GM13977 (cell line): ENCODE data around the gene CSF3R.
"Not testable (repeated sequence)": the region's sequence is repeated elsewhere in the genome, so short reads cannot be mapped to it uniquely, and the experiment has no call there.

Experiments
- DNase-seq: peaks from one replicate; pipeline ENCODE4 v3.0.0; 2012; ENCODE audit warnings: low spot score
- CTCF ChIP-seq: IDR thresholded peaks from 2 replicates; pipeline ENCODE4 v1.5.1; 2012; ENCODE audit warnings: mild to moderate bottlenecking, control low read depth; ENCODE audit not compliant: insufficient read depth; ENCODE audit errors: extremely low read depth, missing control alignments
- in situ Hi-C: fragments of 300-500 bp; cut with MboI; formaldehyde crosslinking; loops from one replicate; pipeline ENCODE4 v1.12.0; 2022; ENCODE audit warnings: low sequenced_read_pairs, low pct_unique_long_range_greater_than_20kb, mixed read lengths, inconsistent platforms; ENCODE audit not compliant: unreplicated experiment

The CSF3R gene

GRCh38 chr1:36506276-36506920, 23.7 kb upstream of the CSF3R start:
- DNase-seq: no peak
- in situ Hi-C loops: no loop called here
- no peak for TF ChIP-seq CTCF

- DNase-seq: no peak
- in situ Hi-C loops: no loop called here
- TF ChIP-seq CTCF: no peak
These were observed 21.0 kb upstream of the CSF3R start for GRCh38 chr1:36503733-36504132.

GRCh38 chr1:36503159-36503558, 20.4 kb upstream of the CSF3R start:
- in situ Hi-C loops: no loop called here
- no peak for TF ChIP-seq CTCF

DNA sequence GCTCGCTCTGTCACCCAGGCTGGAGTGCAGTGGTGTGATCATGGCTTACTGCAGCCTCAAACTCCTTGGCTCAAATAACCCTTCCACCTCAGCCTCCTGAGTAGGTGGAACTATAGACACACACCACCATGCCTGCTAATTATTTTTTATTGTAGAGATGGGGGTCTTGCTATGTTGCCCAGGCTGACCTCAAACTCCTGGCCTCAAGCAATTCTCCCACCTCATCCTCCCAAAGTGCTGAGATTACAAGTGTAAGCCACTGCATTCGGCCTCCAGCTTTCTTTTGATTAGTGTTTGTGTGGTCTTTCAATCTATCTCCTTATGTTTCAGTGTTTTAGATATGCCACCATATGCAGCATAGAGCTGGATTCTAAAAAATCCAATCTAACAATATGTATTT, 19.9 kb upstream of the CSF3R start:
- no peak for TF ChIP-seq CTCF
- in situ Hi-C loops: no loop called here

More at GRCh38 chr1:36503159-36503558, 20.4 kb upstream of the CSF3R start:
- no peak for DNase-seq

GRCh38 chr1:36501911-36502310, 19.2 kb upstream of the CSF3R start:
- DNase-seq, in situ Hi-C loops: not testable (repeated sequence)

More for the DNA sequence above, 19.9 kb upstream of the CSF3R start:
- DNase-seq: no peak

GRCh38 chr1:36497207-36497606, 14.5 kb upstream of the CSF3R start:
- TF ChIP-seq CTCF: no peak
- in situ Hi-C loops: no loop called here
- DNase-seq: no peak

DNA sequence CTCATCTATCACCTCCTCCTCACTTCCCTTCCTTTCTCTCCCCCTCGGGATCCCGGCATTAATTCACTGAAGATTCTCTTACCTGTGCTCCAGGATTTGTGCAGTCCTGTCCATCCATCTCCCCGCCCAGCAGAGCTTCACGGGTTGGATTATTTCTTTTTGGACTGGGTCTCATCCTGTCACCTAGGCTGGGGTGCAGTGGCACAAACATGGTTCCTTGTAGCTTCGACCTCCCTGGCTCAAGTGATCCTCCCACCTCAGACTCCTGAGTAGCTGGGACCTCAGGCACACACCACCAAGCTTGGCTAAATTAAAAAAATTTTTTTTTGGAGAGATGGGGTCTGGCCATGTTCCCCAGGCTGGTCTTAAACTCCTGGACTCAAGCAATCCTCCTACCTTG, 12.3 kb upstream of the CSF3R start:
- DNase-seq: no peak
- in situ Hi-C loops: no loop called here
- no peak for TF ChIP-seq CTCF
